ENCODE results near the gene MIPOL1.

- TF ChIP-seq CTCF (IDR thresholded peaks at IDR 0.05; ENCODE audit: low read length) (no peak), EZH2 (IDR thresholded peaks at IDR 0.05; ENCODE audit: borderline replicate concordance, low read length) (no peak)
Observed at GRCh38 chr14:37413050-37413449, 215.3 kb downstream of the MIPOL1 start.
